Activated naive CD4-positive, alpha-beta T cell treated with anti-CD3 and anti-CD28 coated beads for 36 hours (primary cell): ENCODE results near the gene PRMT6. TPM values are rescaled to one million over a fixed set of nuclear protein-coding genes. Genes with fewer than 3 reads are reported as not detected.

Experiments used
- CTCF ChIA-PET: fragments of 350-600 bp; sonication (Branson Sonifier 250); formaldehyde crosslinking; loops from one replicate; lab custom pipeline; 2021; ENCODE audit warnings: antibody characterized with exemption; lab: Charles Lee
- DNase-seq: peaks from one replicate; pipeline ENCODE4 v3.0.0-alpha.2; 2020
- H3K27ac Mint-ChIP-seq: one replicate; pipeline ENCODE4 v1.8.0; 2021; ENCODE audit warnings: mild to moderate bottlenecking, mixed read lengths
- H3K27me3 Mint-ChIP-seq: one replicate; pipeline ENCODE4 v1.8.0; 2021; ENCODE audit warnings: low read depth, mixed read lengths
- H3K36me3 Mint-ChIP-seq: one replicate; pipeline ENCODE4 v1.8.0; 2021; ENCODE audit warnings: low read depth, mixed read lengths
- H3K4me1 Mint-ChIP-seq: one replicate; pipeline ENCODE4 v1.8.0; 2021; ENCODE audit warnings: low read depth, mixed read lengths
- H3K4me3 Mint-ChIP-seq: one replicate; pipeline ENCODE4 v1.8.0; 2021; ENCODE audit warnings: mild to moderate bottlenecking, moderate library complexity, mixed read lengths
- H3K9me3 Mint-ChIP-seq: one replicate; pipeline ENCODE4 v1.8.0; 2021; ENCODE audit warnings: mixed read lengths
- intact Hi-C: fragments of 100-400 bp; cut with micrococcal nuclease; formaldehyde crosslinking; loops from one replicate; pipeline ENCODE4 v1.15.1; 2023
- total RNA-seq, 2 experiments: library from RNA; stranded (reverse); gene quantifications; one replicate each; pipeline ENCODE4 v1.2.3, GENCODE V29; 2021

Gene PRMT6
- total RNA-seq, 2 experiments from 2014 or later: 6.7 to 7.5 TPM

DNA sequence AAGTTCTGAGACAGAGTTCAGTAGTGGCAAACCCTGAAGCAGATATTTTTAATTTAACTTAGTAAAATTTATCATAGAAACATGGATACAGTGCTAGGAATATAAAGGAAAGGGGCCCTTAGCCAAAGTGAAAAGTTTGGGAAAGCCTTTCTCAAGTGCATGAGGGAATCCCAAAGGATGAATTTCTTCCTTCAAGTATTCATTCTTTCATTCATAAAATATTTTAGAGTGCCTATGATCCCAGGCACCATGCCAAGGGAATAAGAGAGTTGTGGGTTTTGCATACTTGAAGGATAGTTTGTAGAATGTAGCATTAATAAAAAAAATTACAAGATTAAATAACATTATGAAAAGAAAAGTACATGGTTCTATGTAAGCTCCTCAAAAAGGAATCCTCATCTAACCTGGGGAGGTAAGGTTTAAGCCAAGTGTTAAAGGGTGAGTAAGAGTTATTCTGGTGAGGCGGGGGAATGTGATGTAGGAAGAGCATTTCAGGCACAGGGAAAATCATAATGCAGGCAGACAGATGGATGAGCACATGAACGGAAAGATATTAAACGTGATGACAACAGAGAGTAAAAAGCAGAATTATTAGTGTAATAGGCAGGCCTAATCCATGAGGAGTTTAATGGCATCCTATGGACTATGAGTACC is 44.0 kb downstream of the PRMT6 start:
- CTCF ChIA-PET: no interaction called here
- no peaks in the 10 kb centered on the region for H3K36me3 Mint-ChIP-seq

DNA sequence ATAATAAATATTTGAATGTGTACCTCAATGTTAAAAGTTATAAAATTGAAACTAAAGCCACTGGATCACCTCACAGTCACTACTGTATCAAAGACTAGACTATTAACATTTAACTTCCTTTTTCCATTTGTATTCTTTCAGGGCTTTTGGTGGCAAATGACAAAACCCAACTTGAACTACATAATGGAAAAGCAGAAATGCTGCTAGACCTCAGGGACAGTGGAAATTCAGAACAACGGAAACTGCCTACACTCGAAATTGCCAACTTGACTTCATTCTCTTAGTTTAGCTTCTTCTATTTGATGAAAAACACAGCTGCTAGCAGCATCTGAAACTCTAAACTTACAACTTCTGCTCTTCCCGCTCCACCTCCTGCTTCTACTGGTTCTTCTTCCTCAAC is 49.4 kb downstream of the PRMT6 start:
- no peaks in the 10 kb centered on the region for H3K9me3 Mint-ChIP-seq
- H3K36me3 Mint-ChIP-seq: no peaks in the 10 kb centered on the region
- intact Hi-C loops: no loop called here
- H3K4me3 Mint-ChIP-seq: no peak overlapping the region
- peaks cover 3% of the 10 kb centered on the region for H3K27me3 Mint-ChIP-seq
- no peak for DNase-seq
- CTCF ChIA-PET: no interaction called here
- no peaks in the 10 kb centered on the region for H3K4me1 Mint-ChIP-seq
- no peak overlapping the region for H3K27ac Mint-ChIP-seq

More for the DNA sequence above, 44.0 kb downstream of the PRMT6 start:
- no peak for DNase-seq
- H3K4me3 Mint-ChIP-seq: no peak overlapping the region
- peaks cover 9% of the 10 kb centered on the region for H3K27me3 Mint-ChIP-seq
- H3K27ac Mint-ChIP-seq: no peak overlapping the region
- H3K9me3 Mint-ChIP-seq: no peaks in the 10 kb centered on the region
- H3K4me1 Mint-ChIP-seq: no peaks in the 10 kb centered on the region
- intact Hi-C loops: no loop called here

Other genes starting within 250 kb of the PRMT6 start
- gene NTNG1, start 84.4 kb downstream of the PRMT6 start, total RNA-seq: not detected